HEK293 (cell line): ENCODE measurements around the gene PRMT1.

ENCODE experiments used
- CTCF ChIA-PET: fragments of 350-600 bp; formaldehyde crosslinking; extraction: SDS; loops from one replicate; lab custom pipeline; 2021; ENCODE audit warnings: antibody characterized with exemption; lab: Yijun Ruan, JAX
- POLR2A ChIA-PET: fragments of 300-600 bp; formaldehyde crosslinking; extraction: SDS; loops from one replicate; lab custom pipeline; 2020; ENCODE audit warnings: antibody characterized with exemption, inconsistent platforms; lab: Yijun Ruan, JAX
- H3K27ac ChIP-seq: fragments of 200-500 bp; sonication (Bioruptor generic); 2 replicates; pipeline ENCODE4 v1.5.1; 2014; ENCODE audit warnings: low read depth, low read length, control low read depth, inconsistent platforms; ENCODE audit errors: extremely low read depth
- H3K36me3 ChIP-seq, 2 experiments: fragments of 200-500 bp in 1 of 2; sonication (Bioruptor generic) in 1 of 2; 1 replicate in 1 of 2; 2 replicates in 1 of 2; pipeline ENCODE4 v1.5.1; 2014 to 2017; ENCODE audit warnings: inconsistent platforms in 2 of 2, low read length in 2 of 2; ENCODE audit not compliant: control insufficient read depth in 2 of 2, insufficient read depth in 1 of 2
- H3K4me1 ChIP-seq: fragments of 200-500 bp; sonication (Bioruptor generic); 2 replicates; pipeline ENCODE4 v1.5.1; 2014; ENCODE audit warnings: mild to moderate bottlenecking, low read length, inconsistent platforms; ENCODE audit not compliant: control insufficient read depth, insufficient read depth
- H3K4me3 ChIP-seq: 2 replicates; pipeline ENCODE4 v1.5.1; 2011; ENCODE audit warnings: low read depth, mild to moderate bottlenecking, control low read depth, low read length, moderate library complexity
- H3K9me3 ChIP-seq: fragments of 200-500 bp; sonication (Bioruptor generic); 2 replicates; pipeline ENCODE4 v1.5.1; 2014; ENCODE audit warnings: low read depth, low read length, inconsistent platforms; ENCODE audit not compliant: control insufficient read depth, insufficient read depth
- GFI1B ChIP-seq: fragments of 450-650 bp; formaldehyde crosslinking; IDR thresholded peaks from 2 replicates; pipeline ENCODE4 v1.5.1; 2016; ENCODE audit warnings: missing biosample characterization, missing genetic modification characterization
- HIC1 ChIP-seq: fragments of 450-650 bp; formaldehyde crosslinking; IDR thresholded peaks from 2 replicates; pipeline ENCODE4 v1.5.1; 2016; ENCODE audit warnings: missing biosample characterization, missing genetic modification characterization
- KLF16 ChIP-seq: fragments of 450-650 bp; formaldehyde crosslinking; IDR thresholded peaks from 2 replicates; pipeline ENCODE4 v1.5.1; 2017; ENCODE audit warnings: missing biosample characterization, missing genetic modification characterization
- MEIS1 ChIP-seq: sonication (generic); formaldehyde crosslinking; IDR thresholded peaks from 2 replicates; pipeline ENCODE4 v1.8.1; 2022; ENCODE audit warnings: missing genetic modification reagents, mild to moderate bottlenecking, borderline replicate concordance
- SP2 ChIP-seq: fragments of 450-650 bp; formaldehyde crosslinking; IDR thresholded peaks from 2 replicates; pipeline ENCODE4 v1.5.1; 2016; ENCODE audit warnings: missing biosample characterization, missing genetic modification characterization
- SP7 ChIP-seq: fragments of 450-650 bp; formaldehyde crosslinking; IDR thresholded peaks from 2 replicates; pipeline ENCODE4 v1.5.1; 2016; ENCODE audit warnings: missing biosample characterization, missing genetic modification characterization
- ZFHX2 ChIP-seq: fragments of 450-650 bp; formaldehyde crosslinking; conservative IDR thresholded peaks from 2 replicates; pipeline ENCODE4 v1.5.1; 2016; ENCODE audit warnings: missing biosample characterization, missing genetic modification characterization
- ZFP69B ChIP-seq: fragments of 450-650 bp; formaldehyde crosslinking; IDR thresholded peaks from 2 replicates; pipeline ENCODE4 v1.5.1; 2016; ENCODE audit warnings: missing biosample characterization, missing genetic modification characterization
- ZNF121 ChIP-seq: fragments of 450-650 bp; formaldehyde crosslinking; IDR thresholded peaks from 2 replicates; pipeline ENCODE4 v1.5.1; 2016; ENCODE audit warnings: missing biosample characterization, missing genetic modification characterization
- ZNF138 ChIP-seq: fragments of 450-650 bp; formaldehyde crosslinking; IDR thresholded peaks from 2 replicates; pipeline ENCODE4 v1.5.1; 2016; ENCODE audit warnings: missing biosample characterization, missing genetic modification characterization, borderline replicate concordance
- ZNF16 ChIP-seq: fragments of 450-650 bp; formaldehyde crosslinking; IDR thresholded peaks from 2 replicates; pipeline ENCODE4 v1.5.1; 2016; ENCODE audit warnings: low read depth, missing biosample characterization, missing genetic modification characterization
- ZNF2 ChIP-seq: fragments of 450-650 bp; formaldehyde crosslinking; IDR thresholded peaks from 2 replicates; pipeline ENCODE4 v1.5.1; 2016; ENCODE audit warnings: missing biosample characterization, missing genetic modification characterization
- ZNF404 ChIP-seq: fragments of 450-650 bp; formaldehyde crosslinking; IDR thresholded peaks from 2 replicates; pipeline ENCODE4 v1.5.1; 2017; ENCODE audit warnings: missing biosample characterization, missing genetic modification characterization
- ZNF561 ChIP-seq: fragments of 450-650 bp; IDR thresholded peaks from 2 replicates; pipeline ENCODE4 v1.5.1; 2018; ENCODE audit warnings: missing biosample characterization, missing genetic modification characterization, borderline replicate concordance
- ZNF610 ChIP-seq: fragments of 450-650 bp; formaldehyde crosslinking; IDR thresholded peaks from 2 replicates; pipeline ENCODE4 v1.5.1; 2016; ENCODE audit warnings: missing biosample characterization, missing genetic modification characterization, borderline replicate concordance
- ZNF677 ChIP-seq: fragments of 450-650 bp; IDR thresholded peaks from 2 replicates; pipeline ENCODE4 v1.5.0; 2018; ENCODE audit warnings: missing biosample characterization, mild to moderate bottlenecking, missing genetic modification characterization, moderate library complexity
- ZNF692 ChIP-seq: fragments of 450-650 bp; formaldehyde crosslinking; IDR thresholded peaks from 2 replicates; pipeline ENCODE4 v1.5.1; 2016; ENCODE audit warnings: missing biosample characterization, missing genetic modification characterization
- ZNF777 ChIP-seq: fragments of 450-650 bp; formaldehyde crosslinking; IDR thresholded peaks from 2 replicates; pipeline ENCODE4 v1.5.1; 2017; ENCODE audit warnings: missing biosample characterization, missing genetic modification characterization, borderline replicate concordance
- ZNF792 ChIP-seq: fragments of 450-650 bp; formaldehyde crosslinking; IDR thresholded peaks from 2 replicates; pipeline ENCODE4 v1.5.1; 2016; ENCODE audit warnings: missing biosample characterization, missing genetic modification characterization
- TF ChIP-seq, protein P1 (sequence below): sonication (generic); formaldehyde crosslinking; IDR thresholded peaks from 2 replicates; pipeline ENCODE4 v1.8.1; 2022; ENCODE audit warnings: mild to moderate bottlenecking, moderate library complexity, missing genetic modification reagents

The PRMT1 gene

GRCh38 chr19:49684983-49685553, 8.0 kb downstream of the PRMT1 start:
- TF ChIP-seq ZNF677 (no peak), ZNF777 (tag by site-specific recombination) (no peak), ZNF792 (no peak), SP2 (no peak), HIC1 (tag by site-specific recombination) (no peak), ZNF561 (no peak), ZNF121 (tag by site-specific recombination) (no peak), ZNF138 (no peak), ZNF2 (tag by site-specific recombination) (no peak), SP7 (tag by site-specific recombination) (no peak), MEIS1 (no peak), KLF16 (tag by site-specific recombination) (no peak), ZNF16 (tag by site-specific recombination) (no peak), ZNF610 (no peak), GFI1B (tag by site-specific recombination) (no peak)
- TF ChIP-seq, protein P1, sequence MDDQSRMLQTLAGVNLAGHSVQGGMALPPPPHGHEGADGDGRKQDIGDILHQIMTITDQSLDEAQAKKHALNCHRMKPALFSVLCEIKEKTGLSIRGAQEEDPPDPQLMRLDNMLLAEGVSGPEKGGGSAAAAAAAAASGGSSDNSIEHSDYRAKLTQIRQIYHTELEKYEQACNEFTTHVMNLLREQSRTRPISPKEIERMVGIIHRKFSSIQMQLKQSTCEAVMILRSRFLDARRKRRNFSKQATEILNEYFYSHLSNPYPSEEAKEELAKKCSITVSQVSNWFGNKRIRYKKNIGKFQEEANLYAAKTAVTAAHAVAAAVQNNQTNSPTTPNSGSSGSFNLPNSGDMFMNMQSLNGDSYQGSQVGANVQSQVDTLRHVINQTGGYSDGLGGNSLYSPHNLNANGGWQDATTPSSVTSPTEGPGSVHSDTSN (CRISPR knock-in tag): no peak
- Histone ChIP-seq H3K4me1 (peaks cover 7% of the 10 kb centered on the region), H3K9me3 (no peaks in the 10 kb centered on the region), H3K27ac (no peak overlapping the region), H3K4me3 (no peak overlapping the region), H3K36me3 (peaks cover 43 to 77% of the 10 kb centered on the region in 2 experiments)
- ChIA-PET CTCF (interaction anchor here (0.5 to 1.6 kb wide), 11 partner anchors 11 to 194 kb away, joined by 3 to 9 read pairs (median 3); partner anchors contain the start of gene FUZ), POLR2A (interaction anchor here (0.7 to 1.9 kb wide), 3 partner anchors 10 to 163 kb away, joined by 3 to 6 read pairs (median 3); partner anchors contain the start of gene RRAS)

GRCh38 chr19:49685845-49686332, 8.8 kb downstream of the PRMT1 start:
- H3K4me3 ChIP-seq: no peak overlapping the region
- POLR2A ChIA-PET: interaction anchor here (0.7 to 1.9 kb wide), 2 partner anchors 10 to 162 kb away, joined by 3 to 6 read pairs; no protein-coding TSS in a partner anchor
- CTCF ChIA-PET: interaction anchor here (0.6 to 0.8 kb wide), 4 partner anchors 14 to 183 kb away, joined by 3 read pairs; no protein-coding TSS in a partner anchor
- H3K4me1 ChIP-seq: peaks cover 7% of the 10 kb centered on the region
- H3K36me3 ChIP-seq: peaks cover 42 to 76% of the 10 kb centered on the region in 2 experiments
- H3K27ac ChIP-seq: no peak overlapping the region
- no peaks in the 10 kb centered on the region for H3K9me3 ChIP-seq
- 0 out of 2 replicates have a peak, but pooled peaks have one; percentile 27 for TF ChIP-seq ZFHX2 (tag by site-specific recombination)
- TF ChIP-seq ZFP69B (tag by site-specific recombination): peak; percentile 77
- peak; percentile 86 for TF ChIP-seq ZNF692
- TF ChIP-seq ZNF404 (tag by site-specific recombination): no peak
- TF ChIP-seq, all 188 proteins: peak for 3
